Measurements from ENCODE around the gene CAPN9.

CAPN9 gene

GRCh38 chr1:230772457-230773395, 25.5 kb downstream of the CAPN9 start:
- no peak for DNase-seq

GRCh38 chr1:230773396-230774033, 26.3 kb downstream of the CAPN9 start:
- no peak for DNase-seq

GRCh38 chr1:230778916-230779590, 31.9 kb downstream of the CAPN9 start:
- DNase-seq, result no peak

GRCh38 chr1:230781131-230781530, 33.9 kb downstream of the CAPN9 start:
- no peak for DNase-seq

GRCh38 chr1:230781594-230781993, 34.4 kb downstream of the CAPN9 start:
- DNase-seq, result no peak

- no peak for DNase-seq
Observed at GRCh38 chr1:230784163-230784562, 37.0 kb downstream of the CAPN9 start.

- DNase-seq, result no peak
Observed at GRCh38 chr1:230785636-230786384, 38.6 kb downstream of the CAPN9 start.

GRCh38 chr1:230786385-230786753, 39.2 kb downstream of the CAPN9 start:
- no peak for DNase-seq

- DNase-seq, result no peak
Observed at GRCh38 chr1:230787471-230787870, 40.3 kb downstream of the CAPN9 start.

- no peak for DNase-seq
Observed at GRCh38 chr1:230788561-230789275, 41.5 kb downstream of the CAPN9 start.

- no peak for DNase-seq
Observed at GRCh38 chr1:230790026-230790425, 42.8 kb downstream of the CAPN9 start.

- DNase-seq, result no peak
Observed at GRCh38 chr1:230791986-230792564, 44.9 kb downstream of the CAPN9 start.

GRCh38 chr1:230792691-230793462, 45.7 kb downstream of the CAPN9 start:
- DNase-seq, result no peak

- no peak for DNase-seq
Observed at GRCh38 chr1:230793463-230793745, 46.2 kb downstream of the CAPN9 start.

GRCh38 chr1:230794431-230794830, 47.2 kb downstream of the CAPN9 start:
- DNase-seq, result no peak

GRCh38 chr1:230794871-230795605, 47.9 kb downstream of the CAPN9 start:
- no peak for DNase-seq

GRCh38 chr1:230796626-230797025, 49.4 kb downstream of the CAPN9 start:
- no peak for DNase-seq

GRCh38 chr1:230797376-230797920, 50.3 kb downstream of the CAPN9 start:
- DNase-seq, result no peak

- DNase-seq, result no peak
Observed at GRCh38 chr1:230797942-230798365, 50.8 kb downstream of the CAPN9 start.

- no peak for DNase-seq
Observed at GRCh38 chr1:230798491-230798890, 51.3 kb downstream of the CAPN9 start.
